Raji (cell line): ENCODE results near the gene ANHX.

Experiments used
- POLR2A ChIP-seq: IDR thresholded peaks from 2 replicates; pipeline ENCODE4 v1.6.1; 2011; ENCODE audit warnings: low read depth, low read length, control low read depth; ENCODE audit not compliant: insufficient read depth

Gene ANHX

DNA sequence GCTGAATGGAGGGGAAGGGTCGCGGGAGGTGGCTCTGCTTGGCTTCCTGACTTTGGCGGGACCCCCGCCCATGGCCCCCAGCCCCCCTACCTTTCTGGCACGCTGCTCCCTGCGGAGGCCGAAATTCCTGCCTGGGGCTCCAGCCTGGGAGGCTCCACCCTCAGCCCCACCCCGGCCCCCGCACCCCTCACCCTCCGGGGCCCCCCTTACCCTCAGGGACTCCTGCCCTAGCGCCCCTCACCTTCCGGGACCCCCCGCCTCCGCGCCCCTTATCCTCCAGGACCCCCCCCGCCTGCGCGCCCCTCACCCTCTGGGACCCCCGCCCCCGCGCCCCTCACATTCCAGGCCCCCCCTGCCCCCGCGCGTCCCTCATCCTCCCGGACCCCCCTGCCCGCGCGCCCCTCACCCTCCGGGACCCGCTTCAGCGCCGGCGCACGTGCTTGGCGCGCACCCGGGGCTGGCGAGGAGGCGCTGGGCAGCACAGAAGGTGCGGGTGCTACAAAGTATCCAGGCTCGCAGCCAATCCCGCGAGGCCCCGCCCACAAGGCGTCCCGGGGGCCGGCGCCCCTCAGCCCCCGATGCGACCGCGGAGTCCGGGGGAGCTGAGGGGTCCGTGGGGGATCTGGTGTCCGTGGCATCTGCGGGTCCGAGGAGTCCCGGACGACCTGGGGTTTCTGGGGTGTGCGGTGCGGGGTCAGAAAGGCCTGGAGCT is at the start of gene ANHX:
Gene ANHX (minus strand): TSS at position 477 of the 712 bp plus-strand sequence. CDS start 1,521 bp downstream, outside the sequence.
- TF ChIP-seq POLR2A, result no peak

DNA sequence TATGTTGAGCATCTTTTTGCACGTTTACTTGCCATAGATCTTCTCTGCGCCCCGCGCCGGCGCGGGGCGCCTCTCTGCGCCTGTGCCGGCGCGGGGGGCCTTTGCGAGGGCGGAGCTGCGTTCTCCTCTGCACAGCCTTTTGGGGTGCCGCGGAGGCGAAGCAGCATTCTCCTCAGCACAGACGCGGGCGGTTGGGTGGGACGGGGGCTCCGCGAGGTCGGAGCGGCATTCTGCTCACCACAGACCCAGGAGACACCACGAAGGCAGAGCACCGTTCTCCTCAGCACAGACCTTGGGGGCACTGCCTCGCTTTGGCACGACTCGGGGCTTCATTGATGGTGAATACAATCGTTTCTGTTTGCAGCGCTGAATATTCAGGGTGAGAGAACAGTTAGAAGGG is 28.5 kb upstream of the ANHX start:
- no peak for TF ChIP-seq POLR2A

DNA sequence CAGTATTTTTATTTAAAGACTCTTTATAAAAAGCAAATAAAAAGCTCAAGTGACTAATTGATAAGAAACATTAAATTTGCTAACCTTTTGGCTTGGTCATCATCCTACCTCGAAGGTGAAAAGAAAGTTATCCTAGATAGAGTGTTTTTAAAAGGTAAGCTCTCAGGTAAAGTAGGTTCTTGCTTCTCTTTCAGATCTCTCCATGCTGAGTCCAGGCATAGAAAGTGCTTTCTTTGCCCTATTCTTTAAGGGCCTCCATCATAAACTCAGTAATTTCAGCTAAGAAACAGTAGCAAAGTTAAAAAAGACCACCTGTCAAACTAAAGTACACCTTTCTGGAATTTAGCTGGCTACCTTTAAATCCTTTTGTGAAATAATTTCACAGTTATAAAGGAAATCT is 20.6 kb upstream of the ANHX start:
- TF ChIP-seq POLR2A, result no peak

DNA sequence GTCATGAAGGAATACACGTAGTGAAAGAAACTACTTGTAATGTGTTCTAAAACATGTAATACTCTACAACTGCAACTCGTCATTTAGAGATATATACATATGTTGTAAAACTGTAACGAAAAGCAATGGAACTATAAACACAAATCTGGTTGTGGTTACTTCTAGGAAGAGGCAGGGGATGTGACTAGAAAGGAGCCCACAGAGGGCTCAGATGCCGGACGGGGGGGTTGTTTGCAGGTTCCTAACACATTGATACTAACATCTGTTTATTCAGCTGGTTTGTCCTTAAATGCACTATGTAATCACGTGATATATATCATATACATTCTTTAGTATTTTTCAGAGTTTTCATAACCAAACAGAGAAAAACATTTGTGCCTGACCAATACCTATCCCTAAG is 16.1 kb upstream of the ANHX start:
- no peak for TF ChIP-seq POLR2A

DNA sequence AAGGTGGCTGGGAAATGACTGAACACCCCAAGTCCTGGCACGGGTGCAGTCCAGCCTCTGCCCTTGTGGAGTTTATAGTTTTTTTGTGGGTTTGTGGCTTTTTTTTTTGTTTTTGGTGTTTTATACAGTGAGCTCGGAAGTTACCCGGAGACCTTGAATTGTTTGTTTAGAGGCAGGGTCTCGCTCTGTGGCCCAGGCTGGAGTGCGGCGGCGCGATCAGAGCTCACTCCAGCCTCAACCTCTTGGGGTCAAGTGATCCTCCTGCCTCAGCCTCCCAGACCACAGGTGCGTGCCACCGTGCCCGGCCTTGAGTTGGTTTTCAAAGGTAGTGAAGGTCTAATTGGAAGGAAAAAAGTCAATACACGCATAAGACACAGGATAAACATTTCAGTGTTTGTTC is 879 bp upstream of the ANHX start:
- TF ChIP-seq POLR2A, result no peak

DNA sequence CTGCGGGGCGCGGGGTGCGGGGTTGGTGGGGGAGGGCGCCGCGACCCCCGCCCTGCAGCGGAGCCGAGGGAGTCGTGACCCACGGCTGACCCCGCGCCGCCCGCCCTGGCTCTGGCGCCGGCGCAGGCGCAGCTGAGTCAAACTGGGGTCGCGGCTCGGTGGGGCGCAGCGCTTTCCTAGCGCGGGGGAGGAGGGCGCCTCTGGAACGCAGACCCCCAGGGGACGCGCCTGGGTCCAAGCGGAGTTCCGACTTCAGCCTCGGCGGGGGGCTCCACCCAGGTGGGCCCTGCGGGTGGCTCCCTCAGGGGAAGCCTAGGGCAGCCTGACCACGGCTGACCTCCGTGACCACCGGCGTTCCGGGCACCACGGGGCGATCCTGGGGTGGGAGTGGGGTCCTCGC is 467 bp upstream of the ANHX start:
- no peak for TF ChIP-seq POLR2A

DNA sequence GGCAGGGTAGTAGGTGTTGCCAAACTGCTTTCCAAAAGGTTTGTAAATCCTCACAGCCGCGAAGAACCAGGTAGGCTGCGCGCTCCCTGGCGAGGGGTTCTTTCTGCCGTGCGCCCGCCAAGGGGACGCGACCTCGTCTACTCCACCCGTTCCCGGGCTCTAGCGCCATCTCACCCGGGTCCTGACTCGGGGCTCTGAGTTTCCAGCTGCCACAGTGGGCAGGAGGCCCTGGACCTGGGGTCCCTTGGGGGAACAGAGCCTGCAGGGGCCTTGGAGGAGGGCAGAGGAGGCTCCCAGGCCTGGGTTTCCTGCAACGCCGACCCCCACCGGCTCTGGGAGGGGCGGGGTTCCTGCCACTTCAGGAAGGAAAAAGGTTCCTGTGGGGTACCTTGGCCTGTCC is 706 bp downstream of the ANHX start:
- no peak for TF ChIP-seq POLR2A

DNA sequence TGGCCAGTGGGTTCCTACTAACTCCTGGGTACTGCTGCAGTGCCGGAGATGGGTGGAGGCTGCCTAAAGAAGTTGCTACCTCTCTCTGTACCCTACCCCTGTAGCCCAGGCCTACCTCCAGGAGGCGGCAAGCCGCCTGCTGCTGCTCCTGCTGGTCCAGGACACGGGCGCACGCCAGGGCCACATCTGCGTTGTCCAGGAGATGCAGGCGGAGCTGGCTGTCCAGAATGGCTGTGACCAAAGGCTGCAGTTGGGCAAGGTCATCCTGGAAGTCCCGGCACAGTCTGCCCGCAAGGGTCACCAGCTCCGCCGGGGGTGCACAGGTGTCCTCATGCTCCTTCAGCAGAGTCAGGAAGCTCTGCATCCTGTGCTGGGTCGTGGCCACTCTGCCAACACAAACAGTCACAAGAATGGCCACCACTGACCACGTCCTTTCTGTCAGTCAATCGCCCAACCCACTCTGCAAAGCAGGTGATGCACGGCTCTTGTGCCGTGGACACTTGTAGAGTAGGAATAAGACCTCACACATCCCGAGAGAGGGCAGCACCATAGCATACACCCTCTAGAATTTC is 1.6 kb downstream of the ANHX start:
- TF ChIP-seq POLR2A, result no peak

DNA sequence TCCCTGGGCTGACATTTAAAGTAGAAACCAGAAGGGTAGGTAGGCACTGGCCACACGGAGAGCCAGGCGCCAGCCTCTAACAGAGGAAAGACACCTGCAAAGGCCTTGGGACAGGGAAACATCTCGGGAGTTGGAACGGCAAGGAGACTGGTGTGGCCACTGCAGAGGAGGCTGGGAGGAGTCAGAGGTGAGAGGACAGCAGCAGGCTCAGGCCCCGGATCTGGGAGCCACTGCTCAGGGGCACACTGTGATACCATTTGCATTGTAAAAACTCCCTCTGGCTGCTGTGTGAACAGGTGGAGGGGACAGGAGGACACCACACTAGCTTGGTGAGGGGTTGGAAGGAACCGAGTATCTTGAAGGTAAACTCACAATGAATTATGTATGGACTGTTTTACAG is 2.7 kb downstream of the ANHX start:
- TF ChIP-seq POLR2A, result no peak

DNA sequence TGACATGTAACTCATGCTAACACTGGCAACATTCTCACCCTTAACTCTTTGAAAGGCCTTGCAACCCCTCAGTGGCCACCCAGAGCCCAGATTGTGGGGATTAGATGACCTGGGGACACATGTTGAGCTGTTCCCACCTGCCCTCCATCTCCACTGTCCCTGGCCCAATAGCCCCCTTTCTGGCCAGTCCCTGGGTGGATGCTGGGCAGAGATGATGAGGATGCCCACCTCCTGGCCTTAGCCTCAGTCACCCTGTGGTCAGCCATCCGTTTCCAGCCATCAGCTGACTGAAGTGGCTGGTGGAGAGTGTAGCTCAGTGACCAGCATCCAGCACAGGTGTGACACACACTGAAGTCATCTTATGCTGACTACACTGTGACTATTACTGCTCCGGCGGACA is 4.7 kb downstream of the ANHX start:
- TF ChIP-seq POLR2A, result no peak

DNA sequence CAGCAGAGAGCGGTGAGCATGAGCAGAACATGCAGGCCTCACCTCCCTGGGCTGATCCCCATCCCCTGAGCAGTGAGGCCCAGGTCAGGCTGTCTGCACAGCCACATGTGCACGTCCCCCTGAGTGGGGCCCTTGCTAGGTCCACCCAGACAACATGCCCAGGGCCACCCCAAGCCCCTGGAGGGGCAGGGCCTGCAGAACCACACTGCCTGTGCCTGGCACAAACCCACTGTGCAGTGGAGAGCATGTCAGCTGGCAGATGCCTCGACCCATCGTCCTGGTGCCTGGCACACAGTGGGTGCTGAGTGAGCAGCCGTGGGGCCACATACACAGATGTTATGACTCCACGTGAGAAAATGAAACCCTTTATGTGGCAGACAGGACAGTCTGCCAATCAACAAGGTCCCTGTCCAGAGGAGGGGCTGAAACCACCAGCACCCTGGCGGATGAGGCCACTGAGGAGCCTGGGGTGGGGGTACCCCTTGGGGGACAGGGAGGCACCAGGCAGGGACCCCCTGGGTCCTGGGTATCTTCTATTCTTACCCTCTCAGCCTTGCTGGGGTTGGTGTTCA is 8.3 kb downstream of the ANHX start:
- TF ChIP-seq POLR2A, result no peak

DNA sequence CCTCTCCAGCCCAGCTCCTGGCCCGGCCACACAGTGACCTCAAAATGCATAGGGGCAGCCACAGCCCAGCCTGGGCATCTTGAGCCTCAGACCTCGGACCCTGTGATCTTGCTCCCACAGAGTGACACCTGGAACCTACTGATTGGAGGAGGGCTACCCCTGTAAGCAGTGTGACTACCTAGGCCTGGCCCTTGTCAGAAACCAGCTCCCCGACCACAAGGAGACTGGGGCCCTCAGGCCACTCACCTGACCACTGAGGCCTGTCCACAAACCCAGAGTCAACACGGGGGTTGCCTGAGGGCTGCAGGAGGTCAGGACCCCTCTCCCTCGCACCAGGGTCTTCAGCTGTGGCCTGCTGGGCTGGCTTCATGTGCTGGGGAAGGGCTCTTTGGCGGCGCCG is 9.0 kb downstream of the ANHX start:
- TF ChIP-seq POLR2A, result no peak

DNA sequence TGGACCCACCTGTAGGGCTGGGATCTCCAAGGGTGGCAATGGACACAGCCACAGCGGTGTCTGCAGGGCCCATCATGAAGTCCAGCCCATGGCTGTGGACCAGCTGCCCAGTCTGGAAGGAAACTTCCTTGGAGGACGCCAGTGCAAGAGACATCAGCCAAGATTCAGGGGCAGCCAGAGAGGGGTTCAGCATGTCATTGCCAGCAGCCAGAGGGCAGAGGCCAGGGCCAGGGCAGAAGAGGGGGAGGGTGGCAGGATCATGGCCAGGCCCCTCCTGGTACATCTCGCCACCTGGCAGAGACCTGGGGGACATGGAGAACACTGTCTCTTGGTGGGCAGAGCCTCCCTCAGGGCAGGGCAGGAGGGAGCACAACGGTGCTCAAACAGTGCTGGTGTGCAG is 10.2 kb downstream of the ANHX start:
- no peak for TF ChIP-seq POLR2A

DNA sequence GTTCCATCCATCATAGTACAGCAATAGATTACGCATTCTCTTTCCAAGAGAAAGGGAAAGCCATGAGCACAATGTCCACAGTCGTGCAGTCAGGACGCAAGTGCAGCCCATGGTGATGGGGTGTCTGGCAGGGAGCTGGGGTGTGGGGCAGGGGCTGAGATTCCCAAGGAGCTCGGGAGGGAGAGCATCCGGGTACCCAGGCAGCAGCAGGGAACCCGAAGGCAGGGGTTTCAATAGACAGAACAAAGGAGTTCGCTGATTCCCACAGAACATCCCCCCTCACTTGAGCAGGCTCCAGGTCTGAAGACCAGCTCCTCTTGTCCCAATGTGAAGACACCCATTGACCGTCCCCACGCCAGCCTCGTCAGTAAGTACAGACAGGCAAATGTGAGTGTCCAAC is 13.5 kb downstream of the ANHX start:
- TF ChIP-seq POLR2A, result no peak

DNA sequence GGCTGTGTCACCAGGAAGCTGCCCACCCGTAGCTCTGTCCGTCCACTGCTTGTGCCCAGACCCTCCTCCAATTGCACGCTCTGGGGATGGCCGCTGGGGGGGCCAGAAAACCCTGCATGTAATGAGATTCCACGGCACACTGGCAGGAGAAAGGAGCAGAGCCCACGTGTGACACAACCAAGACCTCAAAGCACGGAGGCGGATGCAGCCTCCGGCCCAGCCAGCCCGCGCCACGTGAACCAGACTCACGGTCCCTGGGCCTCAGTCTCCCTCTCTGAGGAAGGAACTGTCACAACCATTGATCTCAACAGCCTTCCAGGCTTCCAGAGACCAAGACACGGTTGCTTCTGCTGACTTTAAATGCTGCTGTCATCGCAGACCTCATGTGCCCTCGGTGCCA is 14.4 kb downstream of the ANHX start:
- no peak for TF ChIP-seq POLR2A

DNA sequence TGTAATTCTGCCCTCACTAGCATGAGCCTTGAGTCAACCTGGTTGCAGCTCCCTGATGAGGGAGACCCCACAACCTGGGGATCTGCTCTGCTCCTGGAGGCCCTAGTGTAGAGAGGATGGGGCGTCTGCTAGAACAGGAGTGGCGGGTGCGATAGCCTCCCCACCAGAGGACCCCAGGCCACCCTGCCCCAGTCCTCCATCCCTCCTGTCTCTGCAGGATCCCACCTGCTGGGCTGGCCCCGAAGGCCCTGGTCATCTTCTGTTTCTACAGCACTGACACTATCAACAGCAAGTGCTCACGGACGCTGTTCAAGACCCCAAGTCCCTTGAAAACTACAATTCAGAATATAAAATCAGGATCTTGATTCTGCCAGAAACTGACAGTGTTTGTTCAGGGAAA is 15.2 kb downstream of the ANHX start:
- no peak for TF ChIP-seq POLR2A

DNA sequence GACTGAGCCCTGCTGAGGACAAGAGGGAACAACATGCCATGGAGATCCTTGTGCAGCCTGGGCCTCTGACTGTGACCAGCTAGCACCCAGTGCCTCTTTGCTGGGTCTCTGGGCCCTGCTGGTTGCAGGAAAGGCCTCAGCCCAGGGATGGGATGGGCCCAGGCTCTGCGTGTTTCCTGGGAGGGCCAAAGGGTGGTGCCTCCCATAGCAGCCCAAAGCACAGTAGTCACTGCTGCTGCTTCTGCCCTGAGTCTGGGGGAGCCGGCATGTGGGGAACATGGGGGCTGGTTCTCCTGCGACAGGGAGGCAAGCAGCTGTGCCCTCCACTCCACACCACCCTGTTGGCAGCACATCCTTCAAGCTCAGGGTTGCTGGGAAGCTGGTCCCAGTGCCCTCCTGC is 18.5 kb downstream of the ANHX start:
- TF ChIP-seq POLR2A, result no peak

DNA sequence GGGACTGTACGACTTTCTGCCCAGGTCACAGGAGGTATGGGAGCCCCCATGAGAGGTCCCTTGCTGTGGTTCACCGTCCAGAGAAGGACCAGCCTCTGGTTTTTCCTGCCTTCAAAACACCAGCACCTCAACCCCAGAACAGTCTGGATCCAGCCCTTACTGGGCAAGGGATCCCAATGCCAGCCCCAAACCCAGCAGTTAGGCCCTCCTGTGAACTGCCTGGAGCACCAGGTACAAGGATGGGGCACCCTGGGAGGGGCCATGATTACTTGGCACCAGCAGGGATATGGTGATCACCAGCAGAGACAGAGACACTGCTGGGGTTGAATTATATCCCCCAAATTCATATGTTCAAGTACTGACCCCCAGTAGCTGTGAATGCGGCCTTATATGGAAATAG is 20.0 kb downstream of the ANHX start:
- no peak for TF ChIP-seq POLR2A

DNA sequence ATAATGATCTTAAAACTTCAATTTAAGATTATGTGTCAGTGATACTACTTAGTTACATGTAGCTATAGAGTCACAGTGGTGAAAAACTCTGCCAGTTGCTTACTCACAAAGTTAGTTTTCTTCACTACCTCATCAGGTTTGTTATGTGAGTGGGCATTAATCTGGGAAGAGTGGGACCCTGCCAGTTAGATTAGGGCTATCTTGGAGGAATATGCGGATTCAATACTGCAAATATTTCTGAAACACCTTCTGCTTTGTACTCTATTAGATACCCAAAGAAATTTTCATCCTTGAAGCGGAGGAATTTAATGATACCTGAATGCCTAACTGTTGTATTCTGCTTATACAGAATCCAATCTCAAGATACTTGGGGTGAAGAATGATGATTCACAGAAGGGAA is 29.3 kb downstream of the ANHX start:
- TF ChIP-seq POLR2A, result no peak
